Subcutaneous adipose tissue (tissue), 4 donors: Measurements from ENCODE around the gene GTF2A1. TPM values are rescaled to one million over a fixed set of nuclear protein-coding genes. Genes with fewer than 3 reads are reported as not detected.

Experiments used
- CTCF ChIP-seq: fragments of 450-650 bp; IDR thresholded peaks from one replicate; pipeline ENCODE4 v1.5.1; 2016; ENCODE audit warnings: low read depth, mild to moderate bottlenecking, control low read depth, antibody characterized with exemption, moderate library complexity
- small RNA-seq: library from RNA; depleted of rRNA; stranded (forward); fragments of <200 nt; gene quantifications from one replicate; pipeline ENCODE3, GENCODE V24; 2016
- total RNA-seq, 4 donors: library from RNA; depleted of rRNA; stranded (reverse); fragments of >200 nt; gene quantifications; one replicate each; pipeline ENCODE4 v1.1.0, GENCODE V29; 2016

GTF2A1 gene
- total RNA-seq, 4 donors from 2014 or later = 23.4 to 34.1 (median 30.2) TPM

GRCh38 chr14:81137316-81137715 is 83.4 kb downstream of the GTF2A1 start:
- TF ChIP-seq CTCF = no peak

GRCh38 chr14:81133400-81133799 is 87.4 kb downstream of the GTF2A1 start:
- TF ChIP-seq CTCF = no peak

GRCh38 chr14:81132468-81132867 is 88.3 kb downstream of the GTF2A1 start:
- no peak for TF ChIP-seq CTCF

- no peak for TF ChIP-seq CTCF
Observed at GRCh38 chr14:81129242-81129641, 91.5 kb downstream of the GTF2A1 start.

GRCh38 chr14:81127785-81128184 is 93.0 kb downstream of the GTF2A1 start:
- TF ChIP-seq CTCF = no peak

GRCh38 chr14:81125536-81125935 is 95.2 kb downstream of the GTF2A1 start:
- no peak for TF ChIP-seq CTCF

Small RNA genes lying within 50 kb of the gene (small RNA-seq; reads per million reads assigned to genes)
- gene DYNLL1P1 (not detected), gene SNORA79 (5.1 reads per million, percentile 77 among the genes with 10 or more reads in this experiment)

Other genes starting within 250 kb of the GTF2A1 start
- gene STON2, start 179.4 kb upstream of the GTF2A1 start, total RNA-seq = 10 to 100 TPM; 10.5 to 37.4 (median 14.8) TPM